Retina (tissue), 1 donor: ENCODE measurements around the gene PTPN3.
A peak's percentile ranks its signal among the peaks of the same experiment; 100 is the strongest.

Experiments used
- DNase-seq: peaks from one replicate; pipeline ENCODE4 v3.0.0-alpha.2; 2016

Gene PTPN3

GRCh38 chr9:109500421-109500974, 2.4 kb upstream of the PTPN3 start:
- no peak for DNase-seq

DNA sequence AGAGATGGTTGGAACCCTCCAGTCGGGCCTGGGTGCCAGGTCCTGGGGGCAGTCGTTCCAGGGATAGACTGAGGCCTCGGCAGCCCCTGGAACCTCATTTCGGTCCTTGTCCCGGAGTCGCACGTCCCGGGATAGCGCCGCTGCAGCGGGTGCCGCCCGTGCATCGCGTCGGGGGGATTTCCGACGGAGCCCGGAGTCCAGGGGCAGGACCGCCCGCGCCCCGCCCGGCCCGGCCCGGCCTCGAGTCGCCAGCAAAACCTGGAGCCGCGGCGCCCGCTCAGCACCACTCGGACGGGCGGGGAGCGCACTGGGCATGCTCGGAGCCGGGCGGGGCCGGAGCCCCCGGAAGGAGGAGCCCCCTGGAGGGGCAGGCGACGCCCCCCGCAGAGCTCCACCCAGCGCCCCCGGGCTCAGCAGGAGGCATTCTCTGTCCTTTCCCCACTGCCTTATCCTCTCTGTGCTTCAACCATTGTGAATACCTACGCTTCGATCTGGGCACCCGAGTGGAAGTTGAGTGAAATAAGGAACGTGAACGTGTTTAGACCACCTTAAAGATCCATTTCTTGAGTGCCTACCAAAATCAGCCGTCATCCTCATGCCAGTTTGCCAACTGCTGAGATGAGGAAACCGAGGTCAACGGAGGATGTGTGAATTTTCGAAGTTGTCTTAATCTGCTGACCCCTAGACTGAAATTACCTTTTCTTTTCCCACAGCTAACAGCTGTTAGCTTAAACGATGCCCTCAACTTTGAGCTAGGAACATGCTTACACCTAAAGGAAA, 1.7 kb upstream of the PTPN3 start:
- DNase-seq, result peak; percentile 69

- no peak for DNase-seq
These were observed 1.1 kb upstream of the PTPN3 start for GRCh38 chr9:109499093-109499630.

GRCh38 chr9:109497226-109498153, 617 bp downstream of the PTPN3 start:
- no peak for DNase-seq

DNA sequence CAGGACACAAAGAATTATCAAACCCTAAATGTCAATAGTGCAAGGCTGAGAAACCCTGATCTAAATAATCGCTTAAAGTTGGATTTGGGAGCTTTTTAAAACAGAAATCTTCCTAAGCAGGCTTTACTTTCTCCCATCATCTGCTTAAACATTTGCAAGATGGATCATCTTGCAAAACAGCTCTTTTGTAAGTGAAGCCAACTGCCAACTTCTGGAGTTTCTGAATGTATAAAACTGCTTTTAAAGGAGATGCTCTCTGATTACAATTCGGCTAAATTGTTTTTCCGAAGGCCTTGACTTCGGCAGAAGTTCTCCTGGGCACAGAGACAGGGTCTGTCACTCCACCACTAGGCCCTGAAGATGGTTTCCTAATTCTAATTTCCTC, 1.3 kb downstream of the PTPN3 start:
- DNase-seq, result no peak

GRCh38 chr9:109496218-109496617, 1.9 kb downstream of the PTPN3 start:
- no peak for DNase-seq

DNA sequence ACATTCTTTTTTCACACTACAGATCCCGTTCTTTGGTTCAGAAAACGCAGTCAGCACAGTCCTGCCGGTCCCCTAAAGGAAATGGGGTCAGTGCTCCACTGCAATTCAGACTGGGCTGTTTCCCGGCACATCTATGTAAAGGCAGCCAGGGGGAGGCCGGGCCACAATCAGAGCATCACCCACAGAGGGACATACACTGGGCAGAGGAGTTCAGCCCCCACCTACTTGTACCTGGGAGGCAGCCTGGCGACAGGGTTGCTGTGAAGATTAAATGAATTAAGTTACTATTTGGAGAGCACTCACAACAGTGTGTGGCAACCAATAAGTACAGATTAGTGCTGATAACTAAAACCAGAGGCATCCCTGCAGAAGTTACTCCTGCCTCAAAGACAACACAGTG, 4.5 kb downstream of the PTPN3 start:
- no peak for DNase-seq

DNA sequence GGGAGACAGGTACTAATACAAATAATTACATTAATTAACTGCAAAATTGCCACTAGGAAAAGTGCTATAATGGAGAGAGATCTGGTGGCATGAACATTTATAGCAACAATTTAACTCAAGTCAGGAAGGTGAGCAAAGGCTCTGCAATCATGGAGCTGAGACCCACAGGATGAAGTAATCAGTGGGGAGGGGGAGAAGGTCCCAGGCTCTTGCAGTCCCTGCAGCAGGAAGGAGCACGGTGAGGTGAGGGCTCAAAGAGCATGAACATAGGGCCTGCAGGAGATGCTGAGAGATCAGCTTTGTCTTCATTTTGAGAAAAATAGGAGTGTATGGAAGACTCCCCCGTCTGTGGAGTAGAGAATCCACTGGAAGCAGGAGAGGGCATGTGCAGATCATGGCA, 6.5 kb downstream of the PTPN3 start:
- DNase-seq, result no peak

GRCh38 chr9:109488791-109489492, 9.2 kb downstream of the PTPN3 start:
- no peak for DNase-seq

DNA sequence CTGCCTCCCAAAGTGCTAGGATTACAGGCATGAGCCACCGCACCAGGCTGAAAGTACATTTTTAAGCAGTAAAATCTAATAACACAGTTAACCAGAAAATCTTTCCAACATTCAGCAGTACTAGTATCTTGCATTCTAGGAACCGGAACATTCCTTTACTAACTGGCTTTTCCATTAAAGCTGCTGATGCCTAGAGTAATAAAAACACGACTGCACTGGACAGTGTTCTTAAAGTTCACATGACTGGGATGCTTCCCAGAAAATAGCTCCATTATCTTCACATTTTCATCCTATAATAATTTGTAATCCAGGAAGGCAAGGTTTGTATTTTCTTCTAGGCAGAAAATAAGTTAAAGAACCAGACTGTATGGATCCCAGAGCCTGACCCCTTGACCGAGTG, 9.8 kb downstream of the PTPN3 start:
- DNase-seq, result no peak

GRCh38 chr9:109487247-109487646, 10.9 kb downstream of the PTPN3 start:
- DNase-seq, result no peak

- no peak for DNase-seq
These were observed 14.2 kb downstream of the PTPN3 start for GRCh38 chr9:109483744-109484429.

DNA sequence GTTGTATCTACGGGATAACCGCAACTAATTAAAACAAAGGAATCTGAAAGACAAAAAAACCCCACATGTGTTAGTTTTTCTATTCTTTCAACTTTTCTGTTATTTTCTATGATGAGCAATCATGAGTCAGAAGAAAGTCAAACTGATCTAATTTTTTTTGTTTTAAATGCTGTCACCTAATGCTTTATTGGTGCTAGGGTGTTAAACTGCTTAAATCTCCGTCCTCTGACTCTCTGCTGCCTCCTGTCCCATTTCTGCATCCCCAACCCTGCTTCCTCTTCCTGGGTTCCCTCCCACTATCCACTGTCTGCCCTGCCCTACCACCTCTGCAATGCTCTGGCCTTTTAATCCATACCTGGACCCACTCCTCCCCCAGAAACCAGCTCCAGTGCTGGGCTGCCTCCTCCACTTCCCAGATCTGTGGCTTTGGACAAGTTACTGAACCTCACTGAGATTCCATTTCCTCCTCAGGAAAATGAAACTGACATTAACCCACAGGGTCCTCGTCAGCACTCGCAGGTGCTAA, 15.7 kb downstream of the PTPN3 start:
- no peak for DNase-seq

- DNase-seq, result no peak
These were observed 16.3 kb downstream of the PTPN3 start for GRCh38 chr9:109481856-109482255.

DNA sequence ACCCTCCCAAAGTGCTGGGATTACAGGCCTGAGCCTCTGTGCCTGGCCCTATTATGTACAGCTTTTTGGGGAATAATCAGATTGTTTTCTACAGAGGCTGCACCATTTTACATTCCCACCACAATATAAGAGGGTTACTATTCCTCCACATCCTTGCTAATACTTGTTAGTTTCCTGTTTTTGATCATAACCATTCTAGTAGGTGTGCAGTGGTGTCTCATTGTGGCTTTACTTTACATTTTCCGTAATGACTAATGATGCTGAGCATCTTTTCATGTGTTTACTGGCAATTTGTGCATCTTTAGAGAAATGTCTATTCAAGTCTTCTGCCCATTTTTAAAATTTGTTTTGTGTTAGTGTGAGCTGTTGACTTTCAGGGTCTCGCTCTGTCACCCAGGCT, 18.3 kb downstream of the PTPN3 start:
- no peak for DNase-seq

- no peak for DNase-seq
These were observed 19.3 kb downstream of the PTPN3 start for GRCh38 chr9:109478665-109479380.

DNA sequence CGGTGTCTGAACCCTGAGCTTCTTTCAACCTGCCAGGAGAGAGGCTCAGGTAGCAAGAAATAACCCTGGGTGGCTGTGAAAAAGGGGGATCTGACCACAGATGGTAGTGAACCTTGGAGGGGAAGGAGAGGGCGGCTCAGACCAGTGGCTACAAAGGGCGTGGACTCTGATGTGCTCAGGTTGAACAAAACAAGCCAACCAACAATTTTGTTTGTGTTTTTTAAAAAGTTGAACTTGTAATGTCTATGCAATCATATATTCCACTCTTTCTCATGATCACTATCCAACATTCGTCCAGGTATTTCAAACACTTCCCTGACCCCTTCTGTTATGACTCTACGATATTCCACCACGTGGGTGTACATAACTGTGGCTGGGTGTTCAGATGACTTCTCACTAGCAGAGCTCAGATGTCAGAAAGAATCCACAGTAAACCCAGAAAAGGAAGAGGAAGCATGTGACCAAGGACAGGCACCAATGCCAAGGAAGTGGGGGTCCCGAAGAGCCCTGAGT, 20.0 kb downstream of the PTPN3 start:
- DNase-seq, result no peak

DNA sequence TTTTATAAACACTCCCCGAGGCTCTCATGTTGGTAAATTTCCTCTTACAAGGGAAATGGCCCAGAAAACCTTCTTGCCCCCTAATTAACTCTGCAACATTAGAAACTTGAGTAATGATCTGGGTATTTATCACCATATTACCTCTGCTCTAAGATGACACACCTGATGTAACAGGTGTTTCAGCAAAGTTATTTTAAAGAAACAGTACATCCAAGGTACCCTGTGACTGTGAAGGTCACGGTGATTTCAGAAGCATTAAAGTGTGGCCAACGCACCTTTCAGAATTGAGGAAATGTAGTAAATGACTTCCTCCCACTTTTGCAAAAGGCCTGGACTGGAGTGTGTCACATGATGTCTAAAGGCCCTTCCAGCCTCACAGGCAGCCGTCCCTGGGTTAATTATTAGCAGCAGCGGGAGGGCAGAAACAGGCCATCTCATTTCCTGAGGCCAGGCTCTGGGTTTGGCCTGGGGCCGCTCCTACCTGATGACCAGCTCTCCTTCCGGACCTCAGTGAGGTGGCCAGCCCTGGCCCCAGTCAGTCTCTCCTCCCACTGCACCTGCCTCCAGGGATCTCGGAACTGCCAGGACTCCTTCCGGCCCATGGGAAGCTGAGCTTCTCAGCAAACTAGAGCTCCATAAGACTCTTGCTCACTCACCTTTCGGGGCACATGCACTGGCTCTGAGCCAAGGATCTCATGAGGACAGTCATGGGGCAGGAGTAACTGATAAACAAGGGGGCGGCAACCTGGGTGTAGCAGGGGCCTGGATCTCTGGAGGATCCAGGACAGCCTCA, 20.7 kb downstream of the PTPN3 start:
- DNase-seq, result no peak

GRCh38 chr9:109476642-109477257, 21.4 kb downstream of the PTPN3 start:
- DNase-seq, result no peak

DNA sequence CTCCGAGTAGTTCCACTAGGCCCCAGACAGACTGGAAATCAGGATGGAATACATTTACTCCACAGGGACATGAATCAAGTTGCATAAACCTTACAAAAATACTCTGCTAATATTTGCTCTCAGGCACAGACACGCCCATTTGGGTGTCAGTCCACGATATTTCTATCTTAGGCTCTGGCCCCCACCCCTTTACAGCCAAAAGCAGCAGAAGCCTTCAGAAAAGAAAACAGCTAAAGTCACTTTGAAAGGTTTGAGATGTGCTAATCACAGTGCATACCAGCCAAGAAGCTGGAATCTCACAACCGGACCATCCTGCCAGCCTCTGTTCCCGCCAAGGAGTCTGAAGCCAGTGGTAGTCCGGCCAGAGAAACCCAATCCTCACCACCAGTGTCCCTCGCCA, 22.6 kb downstream of the PTPN3 start:
- DNase-seq, result no peak
